Measurements from ENCODE around the gene NFIC.

DNA sequence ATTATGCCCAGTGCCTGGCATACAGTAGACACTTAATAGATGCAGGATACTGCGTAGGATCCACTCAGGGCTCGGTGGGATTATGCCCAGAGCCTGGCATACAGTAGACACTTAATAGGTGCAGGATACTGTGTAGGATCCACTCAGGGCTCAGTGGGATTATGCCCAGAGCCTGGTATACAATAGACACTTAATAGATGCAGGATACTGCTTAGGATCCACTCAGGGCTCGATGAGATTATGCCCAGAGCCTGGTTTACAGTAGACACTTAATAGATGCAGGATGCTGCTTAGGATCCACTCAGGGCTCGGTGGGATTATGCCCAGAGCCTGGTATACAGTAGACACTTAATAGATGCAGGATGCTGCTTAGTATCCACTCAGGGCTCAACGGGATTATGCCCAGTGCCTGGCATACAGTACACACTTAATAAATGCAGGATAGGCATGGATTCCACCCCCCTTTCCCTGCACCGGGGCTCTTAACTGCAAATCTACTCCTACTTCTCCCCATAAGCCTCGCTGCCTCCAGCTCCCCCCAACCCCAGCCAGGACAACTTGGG is 89.1 kb downstream of the NFIC start:
- TF ChIP-seq, protein P1, sequence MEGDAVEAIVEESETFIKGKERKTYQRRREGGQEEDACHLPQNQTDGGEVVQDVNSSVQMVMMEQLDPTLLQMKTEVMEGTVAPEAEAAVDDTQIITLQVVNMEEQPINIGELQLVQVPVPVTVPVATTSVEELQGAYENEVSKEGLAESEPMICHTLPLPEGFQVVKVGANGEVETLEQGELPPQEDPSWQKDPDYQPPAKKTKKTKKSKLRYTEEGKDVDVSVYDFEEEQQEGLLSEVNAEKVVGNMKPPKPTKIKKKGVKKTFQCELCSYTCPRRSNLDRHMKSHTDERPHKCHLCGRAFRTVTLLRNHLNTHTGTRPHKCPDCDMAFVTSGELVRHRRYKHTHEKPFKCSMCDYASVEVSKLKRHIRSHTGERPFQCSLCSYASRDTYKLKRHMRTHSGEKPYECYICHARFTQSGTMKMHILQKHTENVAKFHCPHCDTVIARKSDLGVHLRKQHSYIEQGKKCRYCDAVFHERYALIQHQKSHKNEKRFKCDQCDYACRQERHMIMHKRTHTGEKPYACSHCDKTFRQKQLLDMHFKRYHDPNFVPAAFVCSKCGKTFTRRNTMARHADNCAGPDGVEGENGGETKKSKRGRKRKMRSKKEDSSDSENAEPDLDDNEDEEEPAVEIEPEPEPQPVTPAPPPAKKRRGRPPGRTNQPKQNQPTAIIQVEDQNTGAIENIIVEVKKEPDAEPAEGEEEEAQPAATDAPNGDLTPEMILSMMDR (IDR thresholded peaks at IDR 0.05), result no peak
- TF ChIP-seq POLR2A (IDR thresholded peaks at IDR 0.05), result no peak

All from right lobe of liver (tissue), 4 donors.